ENCODE data around the gene PCDH1.

The PCDH1 gene

DNA sequence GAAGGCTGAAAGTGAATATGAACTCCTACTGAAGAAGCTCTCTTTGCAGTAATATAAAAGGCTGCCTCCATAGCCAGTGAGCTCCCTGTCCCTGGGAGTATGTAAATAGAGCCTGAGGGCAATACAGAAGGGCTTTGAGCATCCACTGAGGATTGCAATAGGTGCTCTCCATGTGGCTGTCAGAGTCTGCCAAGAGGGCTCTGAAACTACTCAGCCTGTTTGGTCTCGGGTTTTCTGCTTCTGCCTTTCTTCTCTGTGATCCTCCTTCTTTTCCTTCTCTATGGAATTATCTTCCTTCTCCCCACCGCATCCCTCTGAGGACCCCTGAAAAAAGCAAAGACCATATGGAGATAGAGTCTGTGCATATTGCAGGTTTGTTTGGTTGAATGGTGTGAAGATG lies 69.4 kb downstream of the PCDH1 start:
- DNase-seq (ENCODE audit: low read depth in 2 of 2) = no peak

DNA sequence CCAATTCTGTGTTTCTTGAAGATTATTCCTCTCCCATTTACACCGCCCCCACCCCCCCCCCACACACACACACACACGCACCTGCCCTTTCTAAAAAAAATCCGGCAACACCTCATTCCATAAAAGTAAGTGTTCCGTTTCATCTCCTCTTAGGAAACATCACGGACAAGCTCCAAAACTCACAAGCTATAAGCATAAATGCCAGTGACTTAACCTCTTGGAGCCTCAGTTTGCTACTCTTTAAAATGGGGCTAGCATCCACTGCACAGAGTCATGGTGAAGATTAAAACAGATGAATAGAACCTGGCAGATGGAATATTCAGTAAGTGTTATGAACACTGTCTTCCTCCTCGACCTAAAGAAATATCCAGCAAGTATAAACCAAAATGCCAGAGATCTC lies 70.5 kb downstream of the PCDH1 start:
- no peak for DNase-seq (ENCODE audit: low read depth in 2 of 2)

DNA sequence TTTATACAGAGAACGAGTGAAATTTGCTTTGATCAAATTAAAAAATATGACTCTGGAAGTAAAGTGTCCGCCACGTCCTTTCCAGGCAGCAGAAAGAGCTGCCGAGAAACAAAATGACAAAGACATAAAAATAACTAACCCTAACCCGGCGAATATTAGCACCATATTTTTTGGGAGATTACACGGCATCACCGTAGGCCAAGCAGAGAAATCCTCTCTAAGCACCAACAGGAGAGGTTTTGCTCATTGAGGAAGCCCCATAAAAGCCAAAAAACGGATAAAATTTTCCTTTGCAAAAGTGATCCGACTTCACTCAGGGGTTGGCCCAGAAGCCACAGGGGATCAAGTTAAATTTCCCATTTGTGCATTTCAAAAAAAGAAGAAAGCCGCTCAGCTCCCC lies 70.9 kb downstream of the PCDH1 start:
- no peak for DNase-seq (ENCODE audit: low read depth in 2 of 2)

GRCh38 chr5:141806626-141807025 lies 71.6 kb downstream of the PCDH1 start:
- no peak for DNase-seq (ENCODE audit: low read depth in 2 of 2)

- no peak for DNase-seq (ENCODE audit: low read depth in 2 of 2)
Observed at GRCh38 chr5:141805874-141806595, 72.2 kb downstream of the PCDH1 start.

DNA sequence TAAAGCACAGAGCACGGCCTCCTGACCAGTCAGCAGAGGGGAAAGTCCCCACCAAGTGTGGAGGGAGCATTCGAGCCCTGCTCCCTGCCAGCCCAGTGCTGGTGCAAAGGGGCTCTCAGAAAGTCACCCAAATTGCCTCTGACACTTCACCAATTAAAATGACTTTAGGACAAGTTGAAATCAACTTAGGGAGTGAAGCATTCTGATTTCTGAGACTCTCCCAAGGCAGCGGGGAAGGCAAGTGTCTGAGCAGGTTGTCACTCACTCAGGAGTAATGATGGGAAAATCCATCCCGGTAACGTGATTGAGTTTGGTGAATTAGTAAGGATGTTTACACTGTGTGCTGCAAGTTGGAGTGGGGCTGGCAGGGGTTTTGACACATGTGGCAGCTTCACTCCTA lies 73.7 kb downstream of the PCDH1 start:
- no peak for DNase-seq (ENCODE audit: low read depth in 2 of 2)
